PC-3 (cell line): ENCODE results near the gene SDCBP2. TPM values are rescaled to one million over a fixed set of nuclear protein-coding genes. Genes with fewer than 3 reads are reported as not detected.
A peak's percentile ranks its signal among the peaks of the same experiment; 100 is the strongest.

Experiments used
- ATAC-seq: fragments of 200-7000 bp; cut with Tn5 transposase; 2 replicates; pipeline ENCODE4 v1.9.1; 2020; ENCODE audit warnings: mild to moderate bottlenecking, moderate library complexity
- BruUV-seq: library from RNA; stranded (reverse); fragments of 400-500 nt; replicated peaks from 2 replicates; lab custom pipeline; 2021; lab: Mats Ljungman, UMichigan
- CTCF ChIA-PET: fragments of 300-600 bp; sonication (Branson Sonifier 250); formaldehyde crosslinking; loops from one replicate; lab custom pipeline; 2022; ENCODE audit warnings: antibody characterized with exemption; lab: Charles Lee
- POLR2A ChIA-PET: fragments of 300-600 bp; sonication (Branson Sonifier 250); formaldehyde crosslinking; loops from one replicate; lab custom pipeline; 2022; ENCODE audit warnings: antibody characterized with exemption; ENCODE audit not compliant: unreplicated experiment; lab: Charles Lee
- DNase-seq: peaks from one replicate; pipeline ENCODE4 v3.0.0-alpha.2; 2015
- H2AFZ ChIP-seq: fragments of 300-600 bp; sonication (generic); 2 replicates; pipeline ENCODE4 v1.6.0; 2016; ENCODE audit warnings: antibody characterized with exemption, low read length
- H3F3A ChIP-seq: fragments of 300-600 bp; sonication (generic); one replicate; pipeline ENCODE4 v1.6.0; 2017; ENCODE audit warnings: antibody characterized with exemption, low read length, control low read depth, mild to moderate bottlenecking; ENCODE audit not compliant: unreplicated experiment
- H3K27ac ChIP-seq: fragments of 300-600 bp; sonication (generic); 2 replicates; pipeline ENCODE4 v1.5.1; 2016; ENCODE audit warnings: mild to moderate bottlenecking, low read length
- H3K27me3 ChIP-seq: fragments of 300-600 bp; sonication (generic); 2 replicates; pipeline ENCODE4 v1.6.1; 2016; ENCODE audit warnings: low read length, mixed read lengths
- H3K36me3 ChIP-seq: fragments of 300-600 bp; sonication (generic); 2 replicates; pipeline ENCODE4 v1.6.1; 2016; ENCODE audit warnings: low read depth, mixed run types, low read length, mixed read lengths
- H3K4me1 ChIP-seq: fragments of 300-600 bp; sonication (generic); 2 replicates; pipeline ENCODE4 v1.5.1; 2016; ENCODE audit warnings: low read length; ENCODE audit not compliant: insufficient read depth
- H3K4me2 ChIP-seq: fragments of 300-600 bp; sonication (generic); 2 replicates; pipeline ENCODE4 v1.6.0; 2016; ENCODE audit warnings: low read length
- H3K4me3 ChIP-seq: fragments of 300-600 bp; sonication (generic); 2 replicates; pipeline ENCODE4 v1.5.1; 2016; ENCODE audit warnings: mild to moderate bottlenecking, low read length, mixed read lengths
- H3K79me2 ChIP-seq: fragments of 300-600 bp; sonication (generic); 2 replicates; pipeline ENCODE4 v1.6.1; 2017; ENCODE audit warnings: low read length, mixed read lengths
- H3K9ac ChIP-seq: fragments of 300-600 bp; sonication (generic); 2 replicates; pipeline ENCODE4 v1.6.0; 2016; ENCODE audit warnings: mild to moderate bottlenecking, low read length
- H3K9me2 ChIP-seq: fragments of 300-600 bp; sonication (generic); replicated peaks from 2 replicates; pipeline ENCODE4 v1.6.1; 2016; ENCODE audit warnings: mixed run types, low read length, mixed read lengths
- H3K9me3 ChIP-seq: fragments of 300-600 bp; sonication (generic); 2 replicates; pipeline ENCODE4 v1.6.1; 2016; ENCODE audit warnings: low read length, mixed read lengths
- H4K20me1 ChIP-seq: fragments of 300-600 bp; sonication (generic); 2 replicates; pipeline ENCODE4 v1.6.1; 2016; ENCODE audit warnings: low read length, mixed read lengths
- EZH2 ChIP-seq: fragments of 300-600 bp; sonication (generic); IDR thresholded peaks from one replicate; pipeline ENCODE4 v1.6.1; 2017; ENCODE audit warnings: antibody characterized with exemption, mild to moderate bottlenecking, low read length; ENCODE audit not compliant: unreplicated experiment
- EZH2phosphoT487 ChIP-seq: fragments of 300-600 bp; sonication (generic); IDR thresholded peaks from 2 replicates; pipeline ENCODE4 v1.6.1; 2018; ENCODE audit warnings: mild to moderate bottlenecking, antibody characterized with exemption, low read length, borderline replicate concordance
- intact Hi-C: fragments of 100-400 bp; cut with micrococcal nuclease; formaldehyde crosslinking; loops from 2 replicates; pipeline ENCODE4 v1.9.0; 2023
- total RNA-seq: library from RNA; depleted of rRNA; stranded (reverse); fragments of >200 nt; gene quantifications from 2 replicates; pipeline ENCODE4 v1.2.3, GENCODE V29; 2014
- TF ChIP-seq, protein P1 (sequence below): fragments of 300-600 bp; sonication (generic); conservative IDR thresholded peaks from 2 replicates; pipeline ENCODE4 v1.5.1; 2017; ENCODE audit warnings: antibody characterized with exemption, low read depth, mild to moderate bottlenecking, low read length

Gene SDCBP2
- total RNA-seq, 1 experiment from 2014 or later = 14.4 TPM

DNA sequence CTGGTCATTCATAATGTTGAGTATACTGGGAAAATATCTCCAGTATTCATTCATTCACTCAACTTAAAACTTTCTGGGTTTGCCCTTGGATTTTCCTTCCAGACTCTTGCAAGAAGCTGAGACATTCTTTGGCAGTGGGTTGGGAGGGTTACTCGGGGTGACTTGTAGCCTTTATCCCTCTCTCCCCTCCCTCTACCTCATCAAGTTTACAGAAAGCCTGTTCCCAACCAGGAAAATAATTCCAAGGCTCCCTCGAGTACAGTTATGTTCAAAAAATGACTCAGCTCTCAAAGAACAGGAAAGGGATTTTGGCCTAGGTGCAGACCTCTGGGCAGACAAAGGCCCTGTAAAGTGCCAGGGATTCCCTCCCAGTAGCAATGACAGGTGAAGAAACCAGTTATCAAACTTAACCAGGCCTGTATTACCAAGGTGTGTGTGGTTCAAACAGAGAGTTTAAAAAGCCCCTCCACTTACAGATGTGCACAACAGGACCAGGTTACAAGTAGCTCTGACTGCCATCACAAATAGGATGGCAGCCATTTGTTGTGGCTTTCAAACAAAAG, 41.7 kb upstream of the SDCBP2 start:
- H3K9ac ChIP-seq = no peak overlapping the region
- ChIA-PET CTCF (interaction anchor here (0.6 kb wide), 1 partner anchor 165 kb away, joined by 3 read pairs; no protein-coding TSS in a partner anchor), POLR2A (interaction anchor here (0.6 kb wide), 1 partner anchor 143 kb away, joined by 3 read pairs; no protein-coding TSS in a partner anchor)
- ATAC-seq (peak; percentile 9; the same call in 1 of the 2 replicates), DNase-seq (peak; percentile 37)
- peaks cover 24% of the 10 kb centered on the region; the same call in 1 of the 2 replicates for H4K20me1 ChIP-seq
- no peaks in the 10 kb centered on the region for H3K9me3 ChIP-seq
- H3F3A ChIP-seq = peaks cover 6% of the 10 kb centered on the region
- H2AFZ ChIP-seq = no peak overlapping the region
- TF ChIP-seq EZH2phosphoT487 (no peak), EZH2 (no peak)
- TF ChIP-seq, protein P1, sequence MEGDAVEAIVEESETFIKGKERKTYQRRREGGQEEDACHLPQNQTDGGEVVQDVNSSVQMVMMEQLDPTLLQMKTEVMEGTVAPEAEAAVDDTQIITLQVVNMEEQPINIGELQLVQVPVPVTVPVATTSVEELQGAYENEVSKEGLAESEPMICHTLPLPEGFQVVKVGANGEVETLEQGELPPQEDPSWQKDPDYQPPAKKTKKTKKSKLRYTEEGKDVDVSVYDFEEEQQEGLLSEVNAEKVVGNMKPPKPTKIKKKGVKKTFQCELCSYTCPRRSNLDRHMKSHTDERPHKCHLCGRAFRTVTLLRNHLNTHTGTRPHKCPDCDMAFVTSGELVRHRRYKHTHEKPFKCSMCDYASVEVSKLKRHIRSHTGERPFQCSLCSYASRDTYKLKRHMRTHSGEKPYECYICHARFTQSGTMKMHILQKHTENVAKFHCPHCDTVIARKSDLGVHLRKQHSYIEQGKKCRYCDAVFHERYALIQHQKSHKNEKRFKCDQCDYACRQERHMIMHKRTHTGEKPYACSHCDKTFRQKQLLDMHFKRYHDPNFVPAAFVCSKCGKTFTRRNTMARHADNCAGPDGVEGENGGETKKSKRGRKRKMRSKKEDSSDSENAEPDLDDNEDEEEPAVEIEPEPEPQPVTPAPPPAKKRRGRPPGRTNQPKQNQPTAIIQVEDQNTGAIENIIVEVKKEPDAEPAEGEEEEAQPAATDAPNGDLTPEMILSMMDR = no peak
- peaks cover 54% of the 10 kb centered on the region for H3K4me1 ChIP-seq
- H3K79me2 ChIP-seq = peaks cover 66% of the 10 kb centered on the region
- intact Hi-C loops = loop anchor here (2.0 kb wide), 1 partner anchor 56 kb away; no protein-coding TSS in a partner anchor
- no peaks in the 10 kb centered on the region for H3K9me2 ChIP-seq
- BruUV-seq = no TSS peak
- H3K27me3 ChIP-seq = no peaks in the 10 kb centered on the region
- peaks cover 67% of the 10 kb centered on the region for H3K36me3 ChIP-seq
- no peak overlapping the region for H3K4me3 ChIP-seq
- 0 out of 2 replicates have a peak overlapping the region, but pooled peaks have one; percentile 15 for H3K4me2 ChIP-seq
- 0 out of 2 replicates have a peak overlapping the region, but pooled peaks have one; percentile 16 for H3K27ac ChIP-seq

DNA sequence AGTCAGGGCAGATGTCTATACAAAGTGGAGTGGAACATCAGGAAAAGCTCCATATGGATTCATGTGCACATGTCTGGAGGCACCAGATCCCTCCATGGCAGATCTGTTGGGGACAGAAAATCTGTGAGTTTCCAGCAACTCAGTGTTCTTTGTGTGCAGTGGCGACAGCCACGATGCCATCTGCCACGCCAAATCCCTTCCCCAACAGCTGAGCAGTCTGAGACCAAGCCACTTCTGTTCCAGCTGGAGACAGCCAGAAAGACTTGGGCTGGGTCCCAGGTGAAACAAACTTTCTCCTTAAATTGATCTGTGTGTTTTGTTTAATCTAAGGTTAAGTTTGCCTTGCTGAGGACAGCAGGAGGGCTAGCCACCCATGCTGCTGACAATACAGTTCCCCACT, 41.0 kb upstream of the SDCBP2 start:
- no peaks in the 10 kb centered on the region for H3K9me2 ChIP-seq
- H3K4me2 ChIP-seq = no peak overlapping the region
- TF ChIP-seq EZH2 (no peak), EZH2phosphoT487 (no peak)
- TF ChIP-seq, protein P1 = no peak
- peaks cover 24% of the 10 kb centered on the region; the same call in 1 of the 2 replicates for H4K20me1 ChIP-seq
- peaks cover 60% of the 10 kb centered on the region for H3K79me2 ChIP-seq
- peaks cover 64% of the 10 kb centered on the region for H3K36me3 ChIP-seq
- H3K9me3 ChIP-seq = no peaks in the 10 kb centered on the region
- no peak overlapping the region for H3K27ac ChIP-seq
- H2AFZ ChIP-seq = no peak overlapping the region
- CTCF ChIA-PET = interaction anchor here (0.6 kb wide), 1 partner anchor 22 kb away, joined by 5 read pairs; no protein-coding TSS in a partner anchor
- H3K4me1 ChIP-seq = peaks cover 54% of the 10 kb centered on the region
- DNase-seq = no peak
- no TSS peak for BruUV-seq
- ATAC-seq = no peak
- H3K4me3 ChIP-seq = no peak overlapping the region
- POLR2A ChIA-PET = interaction anchor here (0.6 kb wide), 1 partner anchor 142 kb away, joined by 3 read pairs; no protein-coding TSS in a partner anchor
- no peaks in the 10 kb centered on the region for H3K27me3 ChIP-seq
- intact Hi-C loops = loop anchor here (1.0 to 2.0 kb wide), 2 partner anchors 55 to 67 kb away; no protein-coding TSS in a partner anchor
- peaks cover 6% of the 10 kb centered on the region for H3F3A ChIP-seq
- H3K9ac ChIP-seq = no peak overlapping the region
